A549 (cell line): ENCODE data around the gene B4GALT1.

ENCODE experiments used
- CBX2 ChIP-seq: fragments of 200-600 bp; sonication (generic); IDR thresholded peaks from 2 replicates; pipeline ENCODE4 v1.6.1; 2016; ENCODE audit warnings: low read depth, mild to moderate bottlenecking, borderline replicate concordance
- CEBPB ChIP-seq, 2 experiments: fragments of >200 bp in 1 of 2; sonication (Bioruptor Twin) in 1 of 2; formaldehyde crosslinking in 1 of 2; IDR thresholded peaks; 2 replicates each; pipeline ENCODE4 v1.6.1; 2012 to 2016
- CHD2 ChIP-seq: fragments of 150-350 bp; IDR thresholded peaks from 2 replicates; pipeline ENCODE4 v1.6.1; 2014; ENCODE audit warnings: low read length; ENCODE audit not compliant: partially characterized antibody
- EP300 ChIP-seq, 2 experiments: fragments of >200 bp; sonication (Bioruptor Twin); formaldehyde crosslinking; IDR thresholded peaks; 2 replicates in 1 of 2; 3 replicates in 1 of 2; pipeline ENCODE4 v1.6.1; 2016 to 2017
- MYC ChIP-seq: IDR thresholded peaks from 2 replicates; pipeline ENCODE4 v1.6.1; 2012; ENCODE audit warnings: mild to moderate bottlenecking, inconsistent platforms, low read length, improper control_type of control experiment, borderline replicate concordance
- POLR2A ChIP-seq: IDR thresholded peaks from 2 replicates; pipeline ENCODE4 v1.6.1; 2012; ENCODE audit warnings: mild to moderate bottlenecking, low read length
- RAD21 ChIP-seq, 2 experiments: fragments of >200 bp in 1 of 2; sonication (Bioruptor Twin) in 1 of 2; formaldehyde crosslinking in 1 of 2; IDR thresholded peaks in 1 of 2; conservative IDR thresholded peaks in 1 of 2; 2 replicates in 1 of 2; 3 replicates in 1 of 2; pipeline ENCODE4 v1.6.1; 2012 to 2018; ENCODE audit warnings: inconsistent platforms in 1 of 2
- TF ChIP-seq, protein P1 (sequence below): fragments of 250-450 bp; sonication (Bioruptor Pico); IDR thresholded peaks from 2 replicates; pipeline ENCODE4 v1.5.0; 2020; ENCODE audit warnings: low read depth, mild to moderate bottlenecking, moderate library complexity
- TF ChIP-seq, protein P2 (sequence below): IDR thresholded peaks from 2 replicates; pipeline ENCODE4 v1.6.1; 2012; ENCODE audit warnings: low read depth, borderline replicate concordance
- TF ChIP-seq, protein P3 (sequence below): fragments of >200 bp; sonication (Bioruptor Twin); formaldehyde crosslinking; IDR thresholded peaks from 3 replicates; pipeline ENCODE4 v1.5.1; 2016

DNA sequence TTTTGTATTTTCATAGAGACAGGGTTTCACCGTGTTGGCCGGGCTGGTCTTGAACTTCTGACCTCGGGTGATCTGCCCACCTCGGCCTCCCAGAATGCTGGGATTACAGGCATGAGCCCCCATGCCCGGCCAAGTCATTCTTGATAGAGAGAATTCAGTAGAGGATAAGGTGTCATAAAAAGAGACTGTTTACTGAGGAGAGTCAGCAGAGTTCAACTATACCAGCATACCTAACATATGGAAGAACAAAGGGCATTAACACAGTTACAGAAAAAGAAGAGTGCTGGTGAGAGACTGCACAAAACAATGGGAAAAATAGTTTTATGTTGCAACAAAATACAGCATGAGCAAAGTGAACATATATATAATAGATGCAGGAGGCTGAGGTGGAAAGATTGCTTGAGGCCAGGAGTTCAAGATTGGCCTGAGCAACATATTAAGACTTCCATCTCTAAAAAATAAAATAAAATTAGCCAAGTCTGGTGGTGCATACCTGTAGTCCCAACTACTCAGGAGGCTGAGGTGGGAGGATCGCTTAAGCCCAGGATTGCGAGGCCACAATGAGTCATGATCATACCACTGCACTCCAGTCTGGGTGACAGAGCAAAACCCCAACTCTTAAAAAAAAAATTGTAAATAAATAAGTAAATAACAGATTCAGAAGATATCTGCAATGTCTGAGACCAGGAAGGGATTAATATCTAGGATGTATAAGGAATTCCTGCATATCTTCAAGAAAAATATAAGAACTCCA, 19.5 kb downstream of the B4GALT1 start:
- TF ChIP-seq, protein P1, sequence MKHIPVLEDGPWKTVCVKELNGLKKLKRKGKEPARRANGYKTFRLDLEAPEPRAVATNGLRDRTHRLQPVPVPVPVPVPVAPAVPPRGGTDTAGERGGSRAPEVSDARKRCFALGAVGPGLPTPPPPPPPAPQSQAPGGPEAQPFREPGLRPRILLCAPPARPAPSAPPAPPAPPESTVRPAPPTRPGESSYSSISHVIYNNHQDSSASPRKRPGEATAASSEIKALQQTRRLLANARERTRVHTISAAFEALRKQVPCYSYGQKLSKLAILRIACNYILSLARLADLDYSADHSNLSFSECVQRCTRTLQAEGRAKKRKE: no peak
- TF ChIP-seq EP300 (IDR thresholded peaks at IDR 0.05) (no peak), POLR2A (no peak), RAD21 (conservative IDR thresholded peaks at IDR 0.05 in 1 of 2, IDR thresholded peaks at IDR 0.05 in 1 of 2) (no peak), CBX2 (no peak), MYC (no peak), CHD2 (no peak), CEBPB (IDR thresholded peaks at IDR 0.05) (no peak)
- TF ChIP-seq, protein P2, sequence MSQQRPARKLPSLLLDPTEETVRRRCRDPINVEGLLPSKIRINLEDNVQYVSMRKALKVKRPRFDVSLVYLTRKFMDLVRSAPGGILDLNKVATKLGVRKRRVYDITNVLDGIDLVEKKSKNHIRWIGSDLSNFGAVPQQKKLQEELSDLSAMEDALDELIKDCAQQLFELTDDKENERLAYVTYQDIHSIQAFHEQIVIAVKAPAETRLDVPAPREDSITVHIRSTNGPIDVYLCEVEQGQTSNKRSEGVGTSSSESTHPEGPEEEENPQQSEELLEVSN: no peak
- TF ChIP-seq, protein P3, sequence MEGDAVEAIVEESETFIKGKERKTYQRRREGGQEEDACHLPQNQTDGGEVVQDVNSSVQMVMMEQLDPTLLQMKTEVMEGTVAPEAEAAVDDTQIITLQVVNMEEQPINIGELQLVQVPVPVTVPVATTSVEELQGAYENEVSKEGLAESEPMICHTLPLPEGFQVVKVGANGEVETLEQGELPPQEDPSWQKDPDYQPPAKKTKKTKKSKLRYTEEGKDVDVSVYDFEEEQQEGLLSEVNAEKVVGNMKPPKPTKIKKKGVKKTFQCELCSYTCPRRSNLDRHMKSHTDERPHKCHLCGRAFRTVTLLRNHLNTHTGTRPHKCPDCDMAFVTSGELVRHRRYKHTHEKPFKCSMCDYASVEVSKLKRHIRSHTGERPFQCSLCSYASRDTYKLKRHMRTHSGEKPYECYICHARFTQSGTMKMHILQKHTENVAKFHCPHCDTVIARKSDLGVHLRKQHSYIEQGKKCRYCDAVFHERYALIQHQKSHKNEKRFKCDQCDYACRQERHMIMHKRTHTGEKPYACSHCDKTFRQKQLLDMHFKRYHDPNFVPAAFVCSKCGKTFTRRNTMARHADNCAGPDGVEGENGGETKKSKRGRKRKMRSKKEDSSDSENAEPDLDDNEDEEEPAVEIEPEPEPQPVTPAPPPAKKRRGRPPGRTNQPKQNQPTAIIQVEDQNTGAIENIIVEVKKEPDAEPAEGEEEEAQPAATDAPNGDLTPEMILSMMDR: no peak
